Stimulated activated naive CD8-positive, alpha-beta T cell treated with anti-CD3 and anti-CD28 coated beads, Interleukin-15, Interleukin-2, amounts not matched to agents 100 ng/mL and 50 ng/mL, for 24 hours (primary cell): ENCODE results near the gene AP3D1.

Experiments used
- H3K27ac Mint-ChIP-seq: one replicate; pipeline ENCODE4 v1.8.0; 2021; ENCODE audit warnings: mild to moderate bottlenecking, mixed read lengths
- H3K27me3 Mint-ChIP-seq: one replicate; pipeline ENCODE4 v1.8.0; 2021; ENCODE audit warnings: mixed read lengths
- H3K36me3 Mint-ChIP-seq: one replicate; pipeline ENCODE4 v1.8.0; 2021; ENCODE audit warnings: low read depth, mixed read lengths
- H3K4me1 Mint-ChIP-seq: one replicate; pipeline ENCODE4 v1.8.0; 2021; ENCODE audit warnings: low read depth, mixed read lengths
- H3K4me3 Mint-ChIP-seq: one replicate; pipeline ENCODE4 v1.8.0; 2021; ENCODE audit warnings: mild to moderate bottlenecking, mixed read lengths
- H3K9me3 Mint-ChIP-seq: one replicate; pipeline ENCODE4 v1.8.0; 2021; ENCODE audit warnings: mixed read lengths

Gene AP3D1

GRCh38 chr19:2117215-2117960, 34.0 kb downstream of the AP3D1 start:
- no peak overlapping the region for H3K27ac Mint-ChIP-seq
- H3K36me3 Mint-ChIP-seq = peaks cover 48% of the 10 kb centered on the region
- no peaks in the 10 kb centered on the region for H3K27me3 Mint-ChIP-seq
- no peaks in the 10 kb centered on the region for H3K9me3 Mint-ChIP-seq
- H3K4me3 Mint-ChIP-seq = no peak overlapping the region
- H3K4me1 Mint-ChIP-seq = peaks cover 6% of the 10 kb centered on the region

DNA sequence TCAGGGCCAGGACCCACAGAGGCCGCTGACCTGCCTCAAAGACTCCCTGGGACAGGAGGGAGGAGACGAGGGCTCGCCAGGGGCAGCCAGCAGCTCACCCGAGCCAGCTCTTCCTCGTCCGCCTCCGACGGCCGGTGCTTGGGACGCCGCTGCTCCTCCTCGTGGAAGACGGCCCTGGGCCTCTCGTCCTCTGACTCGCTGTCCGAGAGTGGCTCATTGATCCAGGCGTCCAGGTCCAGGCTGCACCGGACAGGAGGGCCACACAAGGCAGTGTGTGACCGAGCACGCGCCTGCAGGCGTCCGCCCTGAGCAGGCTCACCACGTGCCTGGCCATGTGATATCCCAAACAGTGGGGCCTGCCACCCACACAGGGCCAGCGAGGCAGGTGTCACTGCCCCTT, 34.9 kb downstream of the AP3D1 start:
- peaks cover 49% of the 10 kb centered on the region for H3K36me3 Mint-ChIP-seq

DNA sequence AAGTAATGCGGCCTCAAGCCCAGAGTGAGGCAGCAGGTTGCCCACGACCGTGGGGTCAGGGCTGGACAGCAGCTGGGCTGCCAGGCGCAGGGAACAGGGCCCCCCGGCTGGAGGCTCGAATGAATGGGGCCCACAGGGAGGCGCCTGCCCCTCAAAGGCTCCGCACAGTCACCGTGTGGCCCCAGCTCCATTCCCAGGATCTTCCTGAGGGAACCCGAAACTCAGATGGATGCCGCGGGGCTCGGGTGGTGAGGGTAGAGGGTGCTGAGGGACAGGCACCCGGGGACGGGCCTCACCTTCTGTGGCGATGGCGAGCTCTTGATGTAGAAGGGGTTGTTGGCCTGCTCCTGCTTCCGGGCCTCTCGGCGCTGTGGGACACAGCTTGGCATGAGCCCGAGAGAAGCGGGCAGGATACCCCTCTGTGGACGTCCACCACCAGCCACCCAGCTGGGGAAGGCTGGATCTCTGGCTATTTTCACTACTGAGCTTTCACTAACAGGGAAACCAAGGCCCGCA, 35.4 kb downstream of the AP3D1 start:
- Mint-ChIP-seq H3K4me3 (no peak overlapping the region), H3K36me3 (peaks cover 43% of the 10 kb centered on the region), H3K9me3 (no peaks in the 10 kb centered on the region), H3K27me3 (no peaks in the 10 kb centered on the region), H3K4me1 (peaks cover 7% of the 10 kb centered on the region), H3K27ac (no peak overlapping the region)

More for the DNA sequence above, 34.9 kb downstream of the AP3D1 start:
- H3K4me3 Mint-ChIP-seq = no peak overlapping the region
- no peak overlapping the region for H3K27ac Mint-ChIP-seq
- no peaks in the 10 kb centered on the region for H3K9me3 Mint-ChIP-seq
- H3K27me3 Mint-ChIP-seq = no peaks in the 10 kb centered on the region
- H3K4me1 Mint-ChIP-seq = peaks cover 7% of the 10 kb centered on the region

GRCh38 chr19:2115324-2115723, 36.0 kb downstream of the AP3D1 start:
- no peak overlapping the region for H3K27ac Mint-ChIP-seq

DNA sequence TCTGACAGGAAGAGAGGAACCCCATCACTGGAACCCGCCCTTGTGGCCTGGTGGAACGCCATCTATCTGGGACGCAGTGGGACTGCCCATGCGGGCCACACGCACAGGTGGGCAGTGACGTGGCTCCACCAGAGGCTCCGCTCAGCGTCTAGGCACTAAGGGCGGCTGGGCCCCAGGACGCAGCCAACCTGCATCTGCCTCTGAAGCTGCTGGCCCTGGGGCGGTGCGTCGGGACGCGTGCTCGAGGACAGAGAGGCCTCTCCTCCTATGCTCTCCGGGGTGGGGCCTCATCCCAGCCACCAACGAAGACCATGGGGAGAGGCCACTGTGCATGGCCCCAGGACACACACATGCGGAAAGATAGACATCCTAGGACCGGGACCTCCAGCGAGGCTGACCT, 36.5 kb downstream of the AP3D1 start:
- Mint-ChIP-seq H3K4me3 (no peak overlapping the region), H3K9me3 (no peaks in the 10 kb centered on the region), H3K27ac (no peak overlapping the region), H3K4me1 (peaks cover 7% of the 10 kb centered on the region), H3K27me3 (no peaks in the 10 kb centered on the region), H3K36me3 (peaks cover 38% of the 10 kb centered on the region)

More at GRCh38 chr19:2115324-2115723, 36.0 kb downstream of the AP3D1 start:
- H3K4me3 Mint-ChIP-seq = no peak overlapping the region
- peaks cover 39% of the 10 kb centered on the region for H3K36me3 Mint-ChIP-seq
- no peaks in the 10 kb centered on the region for H3K27me3 Mint-ChIP-seq
- H3K9me3 Mint-ChIP-seq = no peaks in the 10 kb centered on the region
- peaks cover 7% of the 10 kb centered on the region for H3K4me1 Mint-ChIP-seq

DNA sequence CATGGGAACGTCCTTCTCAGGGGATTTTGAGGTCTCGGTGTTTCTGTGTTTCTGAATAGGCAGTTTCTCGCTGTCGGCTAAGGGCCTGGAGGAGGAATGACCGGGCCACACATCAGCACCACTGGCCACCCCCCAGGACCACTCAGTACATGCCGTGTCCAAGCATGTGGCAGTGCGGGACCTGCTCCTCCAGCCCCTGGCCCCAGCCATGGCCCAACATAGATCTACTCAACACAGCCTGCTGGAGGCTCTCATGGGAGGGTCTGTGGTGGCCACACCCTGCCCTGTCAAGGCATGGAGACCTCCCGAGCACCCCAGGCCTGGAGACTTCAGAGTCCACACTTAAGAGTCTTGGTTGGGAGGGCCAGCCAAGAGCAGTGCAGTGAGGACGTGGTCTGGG, 37.1 kb downstream of the AP3D1 start:
- Mint-ChIP-seq H3K9me3 (no peaks in the 10 kb centered on the region), H3K27ac (no peak overlapping the region), H3K4me1 (peaks cover 7% of the 10 kb centered on the region), H3K27me3 (no peaks in the 10 kb centered on the region), H3K4me3 (no peak overlapping the region), H3K36me3 (peaks cover 36% of the 10 kb centered on the region)

DNA sequence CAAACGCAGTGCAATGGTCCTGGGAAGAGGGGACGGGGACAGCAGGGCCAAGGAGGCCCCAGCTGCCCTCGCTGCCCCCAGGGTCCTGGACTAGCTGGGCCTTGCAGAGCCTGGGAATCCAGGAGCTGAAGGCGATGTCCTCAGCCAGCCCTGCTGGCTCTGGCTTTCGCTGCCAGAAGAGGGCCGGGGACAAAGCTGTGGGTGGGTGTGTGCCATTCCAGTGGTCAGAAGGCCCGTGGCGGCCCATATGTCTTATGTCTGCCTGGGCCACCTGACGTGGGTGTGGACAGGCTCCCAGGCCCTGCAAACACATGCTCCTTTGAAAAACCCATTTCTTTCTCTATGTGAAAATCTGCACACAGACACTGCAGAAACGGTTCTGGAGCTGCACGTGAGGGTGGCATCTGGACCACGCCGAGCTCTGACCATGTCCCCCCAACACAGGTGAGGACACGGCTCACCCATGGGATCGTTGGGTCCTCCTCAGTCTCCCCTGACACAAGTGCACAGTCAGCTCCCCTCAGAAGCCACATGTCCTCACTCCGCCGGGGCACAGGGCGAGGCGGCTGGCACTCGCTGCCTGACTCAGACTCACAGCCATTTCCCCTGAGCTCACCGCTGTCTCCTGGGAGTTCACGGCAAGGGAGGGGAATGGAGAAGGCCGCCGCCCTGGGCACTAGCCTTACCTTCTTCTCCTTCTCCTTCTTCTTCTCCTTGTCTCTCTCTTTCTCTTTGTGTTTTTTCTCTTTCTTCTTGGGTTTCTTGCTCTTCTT, 37.7 kb downstream of the AP3D1 start:
- Mint-ChIP-seq H3K9me3 (no peaks in the 10 kb centered on the region), H3K36me3 (peaks cover 35% of the 10 kb centered on the region), H3K27me3 (no peaks in the 10 kb centered on the region), H3K4me1 (peaks cover 7% of the 10 kb centered on the region), H3K4me3 (no peak overlapping the region), H3K27ac (no peak overlapping the region)

DNA sequence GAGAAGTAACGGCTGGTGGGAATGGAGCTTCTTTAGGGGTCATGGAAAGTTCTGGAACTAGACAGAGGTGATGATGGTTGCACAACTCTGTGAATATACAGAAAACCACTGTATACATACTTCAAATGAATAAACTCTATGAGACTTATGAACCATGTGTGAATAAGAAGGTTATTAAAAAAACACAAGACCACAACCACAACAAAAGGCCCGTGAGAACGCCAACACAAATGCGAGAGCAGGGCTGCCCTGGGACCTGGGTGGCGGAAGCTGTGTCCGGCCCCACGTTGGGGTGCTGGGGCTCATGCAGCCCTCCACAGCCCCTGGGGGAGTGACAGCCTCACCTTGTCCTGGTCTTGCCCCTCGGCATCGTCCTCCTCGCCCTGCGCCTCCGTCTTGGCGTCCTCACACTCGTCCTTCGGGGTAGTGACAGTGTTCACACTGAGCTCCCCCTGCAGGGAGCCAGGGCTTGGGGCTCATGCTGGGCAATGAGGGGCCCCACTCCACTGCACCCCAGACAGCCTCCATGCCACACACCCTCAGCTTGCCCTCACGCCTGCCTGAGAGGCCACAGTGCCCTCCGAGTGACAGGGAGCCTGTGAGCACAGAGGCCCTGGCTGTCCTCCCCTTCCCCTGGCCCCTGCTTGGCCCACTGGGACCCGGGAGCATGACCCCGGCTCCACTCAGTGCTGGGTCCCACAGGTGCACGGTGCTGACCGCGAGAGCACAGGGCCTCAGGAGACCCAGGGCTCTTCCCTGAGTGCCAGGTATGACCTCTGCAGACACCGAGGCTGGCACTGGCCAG, 38.6 kb downstream of the AP3D1 start:
- Mint-ChIP-seq H3K4me1 (peaks cover 7% of the 10 kb centered on the region), H3K27me3 (no peaks in the 10 kb centered on the region), H3K27ac (no peak overlapping the region), H3K9me3 (no peaks in the 10 kb centered on the region), H3K4me3 (no peak overlapping the region), H3K36me3 (peaks cover 34% of the 10 kb centered on the region)

GRCh38 chr19:2111886-2112285, 39.5 kb downstream of the AP3D1 start:
- no peak overlapping the region for H3K4me3 Mint-ChIP-seq

GRCh38 chr19:2111425-2111824, 39.9 kb downstream of the AP3D1 start:
- Mint-ChIP-seq H3K27me3 (no peaks in the 10 kb centered on the region), H3K4me3 (no peak overlapping the region), H3K36me3 (peaks cover 45% of the 10 kb centered on the region), H3K4me1 (peaks cover 7% of the 10 kb centered on the region), H3K27ac (no peak overlapping the region), H3K9me3 (no peaks in the 10 kb centered on the region)

More at GRCh38 chr19:2111886-2112285, 39.5 kb downstream of the AP3D1 start:
- peaks cover 40% of the 10 kb centered on the region for H3K36me3 Mint-ChIP-seq
- H3K27ac Mint-ChIP-seq = no peak overlapping the region
- H3K9me3 Mint-ChIP-seq = no peaks in the 10 kb centered on the region
- no peaks in the 10 kb centered on the region for H3K27me3 Mint-ChIP-seq
- H3K4me1 Mint-ChIP-seq = peaks cover 7% of the 10 kb centered on the region

- peaks cover 51% of the 10 kb centered on the region for H3K36me3 Mint-ChIP-seq
- H3K27me3 Mint-ChIP-seq = no peaks in the 10 kb centered on the region
- H3K4me1 Mint-ChIP-seq = peaks cover 7% of the 10 kb centered on the region
- H3K27ac Mint-ChIP-seq = no peak overlapping the region
- H3K4me3 Mint-ChIP-seq = no peak overlapping the region
- no peaks in the 10 kb centered on the region for H3K9me3 Mint-ChIP-seq
These were observed 40.5 kb downstream of the AP3D1 start for GRCh38 chr19:2110822-2111221.

GRCh38 chr19:2109046-2109864, 42.1 kb downstream of the AP3D1 start:
- Mint-ChIP-seq H3K27me3 (no peaks in the 10 kb centered on the region), H3K4me3 (no peak overlapping the region), H3K4me1 (peaks cover 7% of the 10 kb centered on the region), H3K36me3 (peaks cover 56% of the 10 kb centered on the region), H3K27ac (no peak overlapping the region), H3K9me3 (no peaks in the 10 kb centered on the region)

DNA sequence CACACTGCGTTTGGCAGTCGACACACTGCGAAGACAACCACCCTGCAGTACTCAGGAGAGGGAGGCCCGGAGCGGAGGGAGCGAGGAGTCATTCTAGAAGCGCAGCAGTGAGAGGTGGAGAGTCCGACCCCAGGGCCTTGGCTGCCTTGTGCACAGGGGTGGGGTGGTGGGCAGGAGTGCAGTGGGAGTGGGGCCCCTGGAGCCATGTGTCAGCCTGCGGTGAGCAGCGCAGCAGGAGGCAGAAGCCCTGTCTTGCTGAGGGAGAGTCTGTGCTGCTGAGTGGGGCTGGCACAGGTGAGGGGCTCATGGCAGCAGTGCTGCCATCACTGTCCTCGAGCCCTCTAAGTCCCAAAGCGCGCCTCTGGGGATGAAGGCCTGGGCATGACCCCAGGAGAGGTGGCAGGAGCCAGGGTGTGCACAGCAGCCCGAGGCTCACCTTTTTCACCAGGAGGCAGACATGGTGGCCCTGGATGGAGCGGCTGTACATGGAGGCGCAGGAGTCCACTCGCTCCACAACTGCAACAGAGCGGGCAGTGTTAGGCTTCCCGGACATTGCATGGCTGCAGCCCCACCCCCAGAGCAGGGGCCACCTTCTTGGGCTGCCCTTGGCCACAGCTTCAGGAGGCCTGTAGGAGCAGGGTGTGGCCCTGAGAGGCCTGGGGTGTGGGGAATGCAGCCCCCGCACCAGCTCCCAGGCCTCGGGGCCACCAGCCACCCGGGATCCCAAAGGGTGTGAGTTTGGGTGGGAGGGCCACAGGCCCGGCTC, 42.9 kb downstream of the AP3D1 start:
- no peak overlapping the region for H3K4me3 Mint-ChIP-seq
- H3K27ac Mint-ChIP-seq = no peak overlapping the region
- H3K4me1 Mint-ChIP-seq = peaks cover 3% of the 10 kb centered on the region
- no peaks in the 10 kb centered on the region for H3K9me3 Mint-ChIP-seq
- peaks cover 58% of the 10 kb centered on the region for H3K36me3 Mint-ChIP-seq
- no peaks in the 10 kb centered on the region for H3K27me3 Mint-ChIP-seq
